OCI-LY1 (cell line): ENCODE data around the gene COL4A4.

ENCODE experiments used
- CTCF ChIP-seq: fragments of 200-600 bp; sonication (generic), shearing (Covaris generic); IDR thresholded peaks from 2 replicates; pipeline ENCODE4 v1.5.1; 2017; ENCODE audit warnings: mild to moderate bottlenecking, antibody characterized with exemption, low read length, moderate library complexity, mixed read lengths
- EZH2 ChIP-seq: fragments of 200-600 bp; sonication (generic), shearing (Covaris generic); IDR thresholded peaks from 2 replicates; pipeline ENCODE4 v1.8.0; 2017; ENCODE audit warnings: borderline replicate concordance, mixed run types, mild to moderate bottlenecking, antibody characterized with exemption, low read length, moderate library complexity, mixed read lengths

- TF ChIP-seq CTCF (no peak), EZH2 (no peak)
Measured at GRCh38 chr2:227161947-227162346, 2.1 kb downstream of the COL4A4 start.
